IPS-NIHi7 (cell line): ENCODE results near the gene ZNF124.
"Not testable (repeated sequence)": the region's sequence is repeated elsewhere in the genome, so short reads cannot be mapped to it uniquely, and the experiment has no call there.

Experiments
- DNase-seq: peaks from one replicate; pipeline ENCODE4 v3.0.0; 2012; ENCODE audit warnings: mixed read lengths; ENCODE audit errors: extremely low spot score

Gene ZNF124

DNA sequence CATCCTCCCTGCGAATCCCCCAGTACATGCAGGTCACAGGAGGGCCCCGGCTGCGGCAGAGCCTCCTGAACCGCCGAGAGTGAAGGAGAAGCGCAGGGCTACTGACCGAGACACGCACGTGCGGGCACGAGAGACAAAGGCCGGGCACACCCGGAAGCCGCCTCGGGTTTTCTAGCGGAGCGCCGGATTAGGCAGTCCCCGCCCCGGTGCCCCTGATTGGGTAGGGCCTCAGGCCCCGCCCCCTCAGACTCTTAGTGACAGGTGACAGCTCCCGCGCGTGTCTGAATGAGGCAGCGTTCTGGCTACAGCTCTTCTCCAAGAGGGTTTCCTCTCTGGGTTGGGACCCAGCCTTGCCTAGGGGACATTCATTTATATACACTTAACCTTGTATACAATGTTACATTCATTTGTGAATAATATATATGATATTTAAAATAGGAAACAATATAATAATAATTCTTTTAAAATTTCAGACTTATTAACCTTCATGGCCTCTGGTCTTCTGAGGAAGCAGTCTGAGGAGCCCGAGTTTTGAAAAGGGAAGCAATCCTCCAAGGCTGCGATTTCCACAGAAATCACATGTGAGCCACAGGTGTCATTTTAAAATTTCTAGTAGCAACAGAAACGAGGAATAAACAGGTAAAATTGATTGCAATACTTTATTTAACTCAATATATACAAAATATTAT is at the start of gene ZNF124:
Gene ZNF124 (minus strand): TSS at position 146 of the 689 bp plus-strand sequence. CDS start 143 bp downstream, at position 3.
- not testable (repeated sequence) for DNase-seq

DNA sequence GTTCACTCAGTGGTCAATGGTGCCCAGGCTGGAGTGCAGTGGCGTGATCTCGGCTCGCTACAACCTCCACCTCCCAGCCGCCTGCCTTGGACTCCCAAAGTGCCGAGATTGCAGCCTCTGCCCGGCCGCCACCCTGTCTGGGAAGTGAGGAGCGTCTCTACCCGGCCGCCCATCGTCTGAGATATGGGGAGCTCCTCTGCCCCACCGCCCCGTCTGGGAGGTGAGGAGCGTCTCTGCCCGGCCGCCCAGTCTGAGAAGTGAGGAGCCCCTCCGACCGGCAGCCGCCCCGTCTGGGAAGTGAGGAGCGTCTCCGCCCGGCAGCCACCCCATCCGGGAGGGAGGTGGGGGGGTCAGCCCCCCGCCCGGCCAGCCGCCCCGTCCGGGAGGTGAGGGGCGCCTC is 48.5 kb upstream of the ZNF124 start:
- not testable (repeated sequence) for DNase-seq

DNA sequence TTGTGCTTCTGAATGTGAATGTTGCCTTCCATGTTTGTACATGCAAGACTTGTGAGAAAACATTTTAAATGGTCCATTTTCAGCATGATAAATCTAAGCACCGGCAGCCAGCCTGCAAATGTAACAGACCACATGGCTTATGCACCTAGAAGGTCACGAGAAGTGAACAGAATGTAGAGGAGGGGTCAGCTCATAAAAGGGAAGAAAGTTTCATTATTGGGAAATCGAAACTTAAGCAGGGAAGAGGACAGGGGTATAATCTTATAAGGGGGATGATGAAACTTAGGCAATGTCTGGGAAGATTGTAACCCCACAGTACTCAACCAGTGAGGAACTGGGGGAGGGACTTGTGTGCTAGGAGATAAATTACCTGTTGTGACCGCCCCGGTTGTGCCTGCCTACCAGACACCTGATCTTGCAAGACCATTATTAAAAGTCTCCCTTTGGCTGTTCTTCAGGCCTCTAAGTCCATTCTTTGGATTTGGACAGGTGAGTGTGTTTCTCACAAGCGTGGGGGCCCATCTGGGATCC is 46.4 kb upstream of the ZNF124 start:
- DNase-seq = no peak

DNA sequence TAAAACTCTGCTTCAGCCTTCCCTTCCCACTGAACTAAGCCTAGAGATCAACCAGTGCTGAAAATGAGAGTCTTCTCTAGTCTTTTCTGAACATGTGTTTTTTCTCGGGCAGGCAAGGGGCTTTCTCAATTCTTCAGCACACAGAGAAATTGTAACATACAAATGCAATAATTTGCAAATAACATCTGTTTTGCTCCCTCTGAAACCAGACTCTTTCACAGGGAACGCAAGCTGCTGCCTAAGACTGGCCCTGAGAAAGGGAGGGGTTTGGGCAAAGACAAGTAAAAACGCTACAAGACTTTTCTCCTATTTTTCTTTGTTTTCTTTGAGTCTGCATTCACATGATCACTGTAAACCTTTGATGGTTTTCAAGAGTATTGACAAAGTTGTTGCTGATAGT is 44.4 kb upstream of the ZNF124 start:
- DNase-seq = no peak

DNA sequence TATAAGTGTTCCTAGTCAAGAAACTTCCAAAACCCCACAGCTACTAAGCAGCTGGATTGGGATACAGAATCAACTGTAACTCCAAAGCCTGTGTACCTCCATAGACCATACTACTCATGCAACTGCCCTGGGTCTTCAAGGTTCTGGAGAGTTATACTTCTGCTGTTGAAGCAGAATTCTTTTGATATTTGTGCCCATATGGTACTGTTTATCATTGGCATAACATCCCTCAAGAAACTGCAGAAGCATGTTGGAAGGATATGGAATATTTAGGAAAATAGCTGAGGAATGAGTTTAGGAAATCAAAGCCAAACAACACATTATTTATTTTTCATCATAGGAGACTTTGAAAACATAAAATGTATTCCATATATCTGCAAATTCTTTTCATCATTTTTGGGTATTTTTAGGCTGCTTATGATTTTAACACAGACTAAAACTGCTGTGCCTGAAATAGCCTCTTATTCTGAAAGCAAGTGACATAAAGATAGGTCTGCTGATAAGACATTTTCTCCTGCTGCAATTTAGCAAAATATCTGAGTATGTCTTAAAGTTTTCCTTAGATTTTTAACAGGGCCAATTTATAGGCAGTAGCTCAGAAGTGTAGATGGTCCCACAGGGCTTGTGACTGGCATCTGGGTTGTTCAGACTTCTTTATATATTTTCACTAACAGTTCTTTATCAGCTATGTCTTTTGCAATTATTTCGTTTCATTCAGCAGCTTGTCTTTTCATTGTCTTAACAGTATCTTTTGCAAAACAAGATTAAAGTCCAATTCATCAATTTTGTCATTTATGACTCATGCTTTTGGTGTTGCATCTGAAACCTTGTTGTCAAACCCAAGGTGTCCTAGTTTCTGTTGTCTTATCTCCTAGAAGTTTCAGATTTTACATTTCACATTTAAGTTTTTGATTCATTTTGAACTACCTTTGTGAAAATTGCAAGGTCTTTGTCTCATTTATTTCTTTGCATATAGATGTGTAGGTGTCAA is 41.1 kb upstream of the ZNF124 start:
- DNase-seq = no peak

DNA sequence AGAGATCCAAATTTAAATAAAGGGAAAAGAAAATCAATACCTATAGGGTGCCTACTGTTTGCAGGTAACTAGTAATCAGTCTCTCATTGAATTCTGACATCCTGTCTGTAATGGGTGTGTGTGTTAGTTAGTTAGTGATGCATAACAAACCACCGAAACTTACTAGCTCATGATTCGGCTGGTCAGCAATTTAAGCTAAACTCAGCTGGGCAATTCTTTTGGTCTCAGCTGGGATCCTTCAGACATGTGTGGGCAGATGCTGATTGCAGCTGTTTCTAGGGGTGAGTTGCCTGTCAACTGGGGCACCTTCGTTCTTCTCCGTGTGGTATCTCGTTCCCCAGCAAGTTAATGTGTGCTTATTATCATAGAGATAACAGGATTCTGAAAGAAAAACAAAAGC is 40.2 kb upstream of the ZNF124 start:
- DNase-seq = no peak

DNA sequence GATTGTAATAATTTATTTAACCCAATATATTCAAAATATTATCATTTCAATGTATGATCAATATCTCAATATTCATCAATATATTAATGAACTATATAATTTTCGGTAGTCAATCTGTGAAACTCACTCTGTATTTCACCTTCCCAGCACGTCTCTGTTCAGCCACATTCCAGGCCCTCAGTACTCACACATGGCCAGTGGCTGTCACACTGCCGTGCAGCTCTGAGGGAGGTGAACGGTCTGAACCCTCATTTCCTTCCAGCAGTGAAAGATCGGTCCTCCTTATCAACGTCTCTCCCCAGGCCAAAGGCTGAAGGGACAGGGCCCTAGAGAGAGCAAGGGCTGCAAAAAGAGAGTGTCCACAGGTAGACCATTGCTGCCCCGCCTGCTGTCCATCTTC is 39.5 kb upstream of the ZNF124 start:
- DNase-seq = no peak

DNA sequence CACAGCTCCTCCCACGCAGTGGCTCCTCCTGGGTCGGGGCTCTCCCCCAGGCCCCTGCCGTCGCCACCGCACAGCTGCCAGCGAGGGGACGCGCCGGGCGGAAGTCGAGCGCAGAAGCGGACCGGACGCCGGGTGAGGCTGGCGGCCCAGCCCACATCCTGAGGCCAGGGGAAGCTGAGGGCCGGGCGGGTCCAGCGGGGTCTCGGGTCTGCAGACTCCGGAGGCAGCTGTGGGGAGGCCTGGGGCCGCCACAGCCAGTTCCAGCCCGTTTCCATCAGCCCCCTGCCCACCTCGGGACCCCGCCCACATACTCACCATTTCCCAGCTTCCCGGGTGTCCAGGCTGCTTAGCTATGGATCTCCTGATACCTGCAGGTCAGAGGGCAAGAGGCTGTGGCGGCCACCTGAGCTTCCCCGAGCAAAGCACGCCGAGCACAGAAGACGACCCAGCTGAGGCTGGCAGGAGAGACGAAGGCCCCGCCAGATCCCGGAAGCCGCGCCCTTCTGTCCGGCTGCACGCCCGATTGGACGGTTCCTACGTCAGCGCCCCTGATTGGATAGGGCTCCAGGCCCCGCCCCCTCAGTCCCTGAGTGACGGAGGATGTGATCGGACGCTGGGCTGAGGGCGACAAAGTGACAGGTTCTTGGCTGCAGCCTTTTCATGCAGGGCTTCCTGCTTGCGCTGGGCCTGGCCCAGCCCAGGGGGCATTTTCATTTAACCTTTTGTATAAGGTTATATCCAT is 38.7 kb upstream of the ZNF124 start:
- DNase-seq = peak; percentile 98

DNA sequence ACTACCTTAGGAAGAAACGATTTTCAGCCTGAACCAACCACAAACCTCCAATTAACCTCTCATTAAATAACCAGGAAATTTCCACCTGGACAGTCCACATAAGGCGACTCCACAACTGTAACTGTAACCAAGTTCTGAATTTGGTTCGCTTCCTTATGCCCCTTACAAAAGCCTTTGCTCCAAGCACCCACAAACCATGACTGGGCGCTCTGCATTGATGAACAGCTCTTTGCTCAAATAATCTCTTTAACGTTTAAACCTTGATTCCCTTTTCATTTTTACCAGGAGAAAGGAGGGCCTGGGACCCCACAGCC is 38.2 kb upstream of the ZNF124 start:
- no peak for DNase-seq

DNA sequence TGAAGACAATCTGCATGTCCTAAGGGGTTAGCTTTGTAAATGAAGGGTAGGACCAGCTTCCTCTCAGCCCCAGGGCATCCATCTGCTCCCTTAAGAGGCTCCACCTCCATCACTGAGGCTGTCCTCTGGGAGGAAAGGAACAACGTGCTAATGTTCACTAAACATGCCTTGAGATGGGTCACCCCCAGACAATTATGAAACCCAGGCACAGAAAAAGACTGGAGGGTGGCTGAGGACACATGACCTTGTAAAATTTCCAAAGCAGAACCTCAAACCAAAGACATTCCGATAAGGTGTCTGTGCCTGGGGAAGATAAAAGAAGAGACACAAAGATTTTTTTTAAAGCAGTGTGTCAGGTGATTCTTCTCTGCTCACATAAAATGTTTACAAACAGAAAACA is 37.6 kb upstream of the ZNF124 start:
- DNase-seq = no peak

DNA sequence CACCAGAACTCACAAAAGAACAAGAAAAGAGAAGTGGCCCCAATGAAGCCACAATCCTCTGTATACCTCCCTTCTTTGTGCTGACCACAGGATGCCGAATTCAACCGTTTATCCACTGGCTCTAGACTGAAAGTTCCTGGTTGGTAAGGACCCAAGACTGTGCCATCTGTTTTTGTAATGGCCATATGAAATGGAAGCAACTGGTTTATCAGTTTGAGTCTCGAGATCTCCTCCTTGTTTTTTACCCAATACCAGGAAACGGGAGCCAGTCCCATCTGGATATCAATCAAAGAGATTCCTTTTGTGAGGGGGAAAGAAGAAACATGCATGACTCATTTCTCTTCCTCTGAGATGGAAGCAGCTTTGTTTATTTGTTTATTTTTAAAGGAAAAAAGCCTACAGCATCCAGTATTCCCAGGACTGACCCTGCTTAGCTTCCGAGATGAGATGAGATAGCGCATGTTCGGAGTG is 32.4 kb upstream of the ZNF124 start:
- DNase-seq = no peak

DNA sequence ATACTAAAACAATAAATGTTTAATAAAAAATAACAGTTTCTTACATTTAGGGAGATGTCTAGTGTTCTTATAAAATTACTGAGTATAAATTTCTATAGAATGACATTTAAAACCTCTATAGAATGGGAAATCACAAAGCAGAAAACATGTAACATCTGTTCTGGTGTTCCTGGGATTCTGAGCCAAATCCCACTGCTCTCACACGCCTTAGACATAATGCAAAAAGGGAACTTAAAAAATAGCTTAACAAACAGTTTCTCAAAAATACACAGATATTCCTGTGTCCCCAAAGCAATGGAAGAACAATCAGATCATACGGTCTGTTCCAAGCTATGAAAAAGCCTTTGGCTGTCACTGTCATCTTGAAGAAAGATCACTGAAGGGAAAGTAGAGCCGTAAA is 27.0 kb upstream of the ZNF124 start:
- DNase-seq = no peak

DNA sequence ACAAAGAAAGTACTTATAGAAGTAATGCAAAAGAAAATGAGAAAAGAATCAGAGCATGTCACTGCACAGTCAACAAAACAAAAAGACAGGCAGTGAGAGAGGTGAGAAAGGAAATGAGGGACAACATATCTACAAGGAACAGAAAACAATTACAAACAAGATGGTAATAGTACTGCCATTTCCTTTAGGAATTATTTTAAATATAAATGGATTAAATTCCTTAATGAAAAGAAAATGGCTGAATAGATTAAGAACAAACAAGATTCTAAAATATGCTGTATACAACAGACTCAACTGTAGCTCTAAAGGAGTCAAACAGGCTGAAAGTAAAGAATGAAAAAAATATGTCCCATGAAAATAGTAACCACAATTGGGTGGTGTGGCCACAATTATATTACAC is 22.1 kb upstream of the ZNF124 start:
- DNase-seq = no peak

DNA sequence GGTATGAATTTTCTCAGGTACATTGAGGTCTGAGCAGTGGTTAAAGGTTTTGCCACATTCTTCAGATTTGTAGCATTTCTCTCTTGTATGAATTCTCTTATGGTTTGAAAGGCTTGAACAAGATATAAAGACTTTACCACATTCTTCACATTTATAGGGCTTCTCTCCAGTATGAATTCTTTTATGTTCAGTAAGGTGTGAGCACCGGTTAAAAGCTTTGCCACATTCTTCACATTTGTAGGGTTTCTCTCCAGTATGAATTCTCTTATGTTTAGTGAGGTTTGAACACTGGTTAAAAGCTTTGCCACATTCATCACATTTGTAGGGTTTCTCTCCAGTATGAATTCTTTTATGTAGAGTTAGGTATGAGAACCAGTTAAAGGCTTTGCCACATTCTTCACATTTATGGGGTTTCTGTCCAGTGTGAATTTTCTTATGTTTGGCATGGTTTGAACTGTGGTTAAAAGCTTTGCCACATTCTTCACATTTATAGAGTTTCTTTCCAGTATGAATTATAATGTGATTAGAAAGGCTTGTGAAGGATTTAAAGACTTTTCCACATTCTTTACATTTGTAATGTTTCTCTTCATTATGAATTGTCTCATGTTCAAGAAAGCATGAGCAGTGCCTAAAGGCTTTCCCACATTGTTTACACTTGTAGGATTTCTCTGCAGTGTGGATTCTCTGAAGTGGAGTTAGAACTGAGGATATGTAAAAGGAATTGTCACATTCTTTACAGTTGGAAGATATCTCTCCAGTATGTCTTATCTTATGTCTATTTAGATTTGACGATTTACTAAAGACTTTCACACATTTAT is 18.4 kb upstream of the ZNF124 start:
- DNase-seq = no peak

DNA sequence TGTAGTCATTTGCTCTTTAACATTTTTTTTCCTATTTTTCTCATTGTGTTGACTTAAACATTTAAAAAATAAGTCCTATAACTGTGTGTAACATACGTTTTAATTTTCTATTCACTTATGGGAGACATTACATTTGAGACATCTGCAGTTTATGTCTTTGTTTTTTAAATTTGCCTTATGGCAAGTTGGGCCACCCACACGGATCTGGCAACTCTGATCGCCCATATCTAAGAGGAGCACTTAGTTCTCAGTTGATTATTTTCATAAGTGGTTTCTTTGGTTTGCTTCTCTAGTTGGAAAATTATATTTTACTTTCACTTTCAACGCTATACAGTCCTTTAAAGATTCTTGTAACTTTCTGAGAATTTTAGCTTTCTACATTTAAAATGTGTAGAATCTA is 13.8 kb upstream of the ZNF124 start:
- DNase-seq = no peak

DNA sequence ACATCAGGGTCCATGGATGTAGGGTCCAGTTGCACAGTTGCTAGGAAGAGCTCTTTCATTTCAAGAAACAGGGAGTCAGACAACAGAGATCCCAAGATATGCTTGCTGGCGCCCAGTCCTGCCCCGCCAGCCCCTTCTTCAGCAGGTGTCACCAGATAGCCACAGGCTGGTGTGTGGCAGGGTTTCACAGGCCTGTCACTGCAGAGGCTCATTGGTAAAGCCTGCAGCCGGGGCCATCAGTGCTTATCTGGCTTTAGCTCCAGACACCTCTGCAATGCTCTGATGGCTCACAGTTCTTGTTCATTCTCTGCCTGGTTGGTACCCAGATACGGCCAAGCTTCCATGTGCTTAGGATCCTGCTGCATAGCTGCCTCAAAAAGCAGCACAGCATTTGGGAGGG is 12.4 kb upstream of the ZNF124 start:
- no peak for DNase-seq

DNA sequence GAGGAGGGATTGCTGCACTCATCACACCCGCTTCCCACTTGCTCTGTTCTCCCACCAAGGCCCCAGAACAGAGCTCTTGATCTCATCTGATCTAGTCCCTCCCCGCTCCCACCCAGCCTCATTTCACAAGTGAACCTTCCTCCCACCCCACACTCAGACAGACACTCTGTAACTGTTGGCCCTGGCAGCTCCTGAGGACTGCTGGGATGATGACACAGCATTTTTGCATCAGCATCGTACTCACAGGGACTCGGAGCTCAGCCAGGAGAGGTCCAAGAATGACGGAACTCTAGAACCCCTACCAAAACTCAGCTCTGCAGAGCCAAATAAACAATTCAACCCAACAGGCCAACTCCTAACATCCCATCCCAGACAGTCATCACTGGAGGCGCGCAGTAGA is 11.2 kb upstream of the ZNF124 start:
- DNase-seq = no peak

DNA sequence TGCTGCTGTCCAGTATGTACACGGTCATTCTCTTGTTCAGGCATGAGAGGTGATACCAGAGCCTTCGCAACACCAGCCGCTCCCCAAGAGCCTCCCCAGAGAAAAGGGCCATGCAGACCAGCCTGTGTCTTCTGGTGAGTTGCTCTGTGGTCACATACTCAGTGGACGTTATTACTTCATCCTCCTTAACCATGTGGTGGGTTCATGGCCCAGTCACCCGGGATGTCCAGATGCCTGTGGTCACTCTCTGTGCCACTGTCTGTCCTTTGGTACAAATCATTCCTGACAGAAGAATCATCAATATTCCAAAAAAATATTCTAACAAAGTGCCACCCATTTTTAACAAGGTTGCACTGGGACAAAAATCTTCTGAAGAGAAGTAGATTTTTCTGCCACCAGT is 8.8 kb upstream of the ZNF124 start:
- DNase-seq = no peak

DNA sequence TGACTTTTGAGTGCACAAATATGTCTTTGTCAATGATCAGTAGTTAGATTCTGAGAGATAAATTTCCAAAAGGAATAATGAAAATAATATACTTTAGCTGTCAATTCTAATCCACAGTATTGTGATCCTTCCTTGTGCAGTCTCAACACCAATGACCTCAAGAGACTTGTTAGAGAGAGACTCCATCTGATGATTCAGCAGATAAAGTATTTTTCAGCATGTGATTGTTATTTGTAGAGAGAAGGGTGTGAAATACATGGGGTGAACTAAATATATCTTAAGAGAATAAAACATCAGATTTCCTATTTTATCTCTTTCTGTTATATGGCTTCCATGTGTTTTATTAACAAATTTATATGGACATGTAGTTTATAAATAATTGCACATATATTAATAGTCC is 5.9 kb upstream of the ZNF124 start:
- DNase-seq = no peak

DNA sequence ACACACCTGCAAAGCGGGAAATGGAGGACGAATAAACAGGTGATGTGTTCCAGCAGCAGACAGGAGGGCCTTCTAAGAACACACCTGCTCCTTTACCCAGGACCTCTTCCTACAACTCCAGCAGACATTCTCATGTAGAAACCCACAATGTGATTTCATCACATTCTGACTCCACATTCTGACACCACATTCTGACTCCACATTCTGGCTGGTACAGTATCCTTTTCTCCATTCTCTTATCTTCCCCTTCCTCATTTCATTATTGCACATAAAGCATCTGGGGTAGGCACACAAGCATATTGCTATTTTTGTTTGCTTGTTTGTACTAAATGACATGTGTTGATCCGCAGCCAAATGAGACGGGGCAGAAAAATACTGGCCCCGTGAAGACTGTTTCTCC is 3.6 kb upstream of the ZNF124 start:
- no peak for DNase-seq

DNA sequence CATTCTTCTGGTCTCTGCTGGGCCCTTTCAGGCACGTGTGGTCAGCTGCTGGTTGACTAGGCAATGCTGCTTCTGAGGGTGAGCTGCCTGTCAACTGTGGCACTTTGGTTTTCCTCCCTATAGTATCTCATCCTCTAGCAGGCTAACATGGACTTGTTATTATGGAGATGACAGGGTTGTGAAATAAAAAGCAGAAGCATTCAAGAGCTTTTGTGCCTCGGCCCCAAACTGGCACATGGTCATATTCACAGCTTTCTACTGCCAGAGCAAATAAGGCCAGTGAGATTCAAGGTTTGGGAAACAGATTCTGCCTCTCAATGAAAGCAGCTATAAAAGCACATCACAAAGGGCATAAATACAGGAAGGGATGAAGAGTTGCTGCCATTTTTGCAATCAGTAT is 1.6 kb upstream of the ZNF124 start:
- DNase-seq = no peak
